ENCODE results near the gene SYT8. TPM values are rescaled to one million over a fixed set of nuclear protein-coding genes. Genes with fewer than 3 reads are reported as not detected.

Gene SYT8
- total RNA-seq, 1 donor from 2014 or later, result not detected

- Mint-ChIP-seq H3K9me3 (no peaks in the 10 kb centered on the region), H3K4me1 (ENCODE audit: low read depth) (no peaks in the 10 kb centered on the region), H3K27ac (no peak overlapping the region), H3K36me3 (ENCODE audit: low read depth) (no peaks in the 10 kb centered on the region), H3K27me3 (ENCODE audit: insufficient read depth) (no peaks in the 10 kb centered on the region), H3K4me3 (no peak overlapping the region)
- intact Hi-C loops (cut with micrococcal nuclease), result no loop called here
- no peak for DNase-seq (ENCODE audit: low spot score)
Measured at GRCh38 chr11:1822648-1823375, 12.0 kb upstream of the SYT8 start.

GRCh38 chr11:1823376-1824220 is 11.2 kb upstream of the SYT8 start:
- no peaks in the 10 kb centered on the region for H3K4me1 Mint-ChIP-seq (ENCODE audit: low read depth)

DNA sequence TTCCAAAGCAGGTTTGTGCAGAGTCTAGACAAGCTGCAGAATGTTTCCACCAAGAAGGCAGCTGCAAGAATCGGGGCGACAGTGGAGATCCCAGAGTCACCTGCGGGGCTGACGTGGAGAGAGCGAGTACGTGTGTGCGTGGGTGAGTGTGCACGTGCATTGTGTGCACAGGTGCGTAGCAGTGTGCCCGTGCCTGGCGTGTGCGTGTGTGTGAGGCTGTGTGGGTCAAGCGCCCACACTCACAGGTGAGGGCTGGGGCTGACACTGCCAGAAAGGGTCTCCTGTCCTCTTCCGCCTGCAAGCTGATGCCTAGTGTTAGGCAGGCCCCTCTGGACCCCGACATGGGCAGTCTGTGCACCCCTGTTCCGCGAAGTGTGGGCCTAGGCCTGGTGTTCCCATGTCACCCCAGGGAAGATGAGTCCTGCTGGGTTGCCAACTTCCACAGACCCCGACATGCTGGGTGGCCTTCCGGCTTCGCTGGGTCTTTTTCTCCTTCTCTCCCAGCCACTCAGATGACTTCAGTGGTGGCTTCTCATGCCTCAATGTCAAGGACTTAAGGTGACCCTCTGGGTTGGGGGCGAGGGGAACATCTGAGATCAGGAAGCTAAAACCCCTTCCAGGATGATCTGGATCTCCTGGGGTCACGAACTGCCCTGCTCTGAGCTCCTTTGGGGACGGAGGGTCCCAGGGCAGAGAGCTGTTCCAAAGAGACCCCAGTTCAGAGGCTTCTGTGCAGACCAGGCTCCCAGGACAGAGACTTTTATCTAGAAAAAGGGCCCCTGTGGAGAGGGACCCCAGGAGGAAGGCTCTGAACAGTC is 10.4 kb upstream of the SYT8 start:
- intact Hi-C loops (cut with micrococcal nuclease), result no loop called here
- no peaks in the 10 kb centered on the region for H3K27me3 Mint-ChIP-seq (ENCODE audit: insufficient read depth)
- no peak for DNase-seq (ENCODE audit: low spot score)

More at GRCh38 chr11:1823376-1824220, 11.2 kb upstream of the SYT8 start:
- intact Hi-C loops (cut with micrococcal nuclease), result no loop called here
- Mint-ChIP-seq H3K4me3 (no peak overlapping the region), H3K27me3 (ENCODE audit: insufficient read depth) (no peaks in the 10 kb centered on the region), H3K9me3 (no peaks in the 10 kb centered on the region), H3K36me3 (ENCODE audit: low read depth) (no peaks in the 10 kb centered on the region), H3K27ac (no peak overlapping the region)
- DNase-seq (ENCODE audit: low spot score), result no peak

DNA sequence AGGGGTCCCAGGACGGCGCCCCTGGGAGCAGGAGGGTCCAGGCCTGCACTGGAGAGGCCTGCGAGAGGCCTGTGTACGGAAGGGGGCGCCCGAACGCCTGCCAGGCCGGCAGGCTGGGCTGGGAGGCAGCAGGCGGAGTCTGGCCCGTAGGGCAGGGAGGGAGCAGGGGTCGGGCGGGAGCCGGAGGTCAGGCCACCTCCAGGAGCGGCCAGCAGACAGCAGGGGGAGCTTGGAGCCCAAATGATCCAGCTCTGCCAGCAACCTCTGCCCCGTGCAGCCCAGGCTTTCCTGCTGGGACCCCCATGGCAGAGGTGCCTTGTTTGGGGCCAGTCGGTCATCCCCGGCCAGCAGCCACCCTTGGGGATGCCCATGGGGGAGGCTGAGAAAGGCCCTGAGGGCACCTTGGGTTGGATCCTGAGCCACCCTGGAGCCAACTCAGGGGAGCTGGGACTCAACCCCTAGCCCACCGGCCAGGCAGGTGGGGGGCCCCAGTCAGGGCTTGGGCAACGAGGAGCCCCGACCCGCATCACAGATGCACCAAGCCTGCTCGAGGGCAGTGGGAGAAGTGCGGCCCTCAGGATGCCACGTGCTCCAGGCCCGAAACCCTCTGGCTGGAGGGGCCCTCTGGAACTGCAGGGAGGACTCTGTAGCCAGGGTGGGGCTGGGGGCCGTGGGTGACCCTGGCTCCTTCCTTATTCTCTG is 9.6 kb upstream of the SYT8 start:
- Mint-ChIP-seq H3K27me3 (ENCODE audit: insufficient read depth) (no peaks in the 10 kb centered on the region), H3K9me3 (no peaks in the 10 kb centered on the region), H3K36me3 (ENCODE audit: low read depth) (no peaks in the 10 kb centered on the region), H3K4me1 (ENCODE audit: low read depth) (no peaks in the 10 kb centered on the region), H3K27ac (no peak overlapping the region), H3K4me3 (no peak overlapping the region)
- no peak for DNase-seq (ENCODE audit: low spot score)
- intact Hi-C loops (cut with micrococcal nuclease), result no loop called here

More for the DNA sequence above, 10.4 kb upstream of the SYT8 start:
- Mint-ChIP-seq H3K4me1 (ENCODE audit: low read depth) (no peaks in the 10 kb centered on the region), H3K4me3 (no peak overlapping the region), H3K27ac (no peak overlapping the region), H3K9me3 (no peaks in the 10 kb centered on the region), H3K36me3 (ENCODE audit: low read depth) (no peaks in the 10 kb centered on the region)

GRCh38 chr11:1825785-1826451 is 8.9 kb upstream of the SYT8 start:
- Mint-ChIP-seq H3K9me3 (no peaks in the 10 kb centered on the region), H3K27ac (no peak overlapping the region), H3K36me3 (ENCODE audit: low read depth) (no peaks in the 10 kb centered on the region), H3K4me1 (ENCODE audit: low read depth) (no peaks in the 10 kb centered on the region), H3K4me3 (no peak overlapping the region), H3K27me3 (ENCODE audit: insufficient read depth) (no peaks in the 10 kb centered on the region)
- DNase-seq (ENCODE audit: low spot score), result no peak
- intact Hi-C loops (cut with micrococcal nuclease), result no loop called here

DNA sequence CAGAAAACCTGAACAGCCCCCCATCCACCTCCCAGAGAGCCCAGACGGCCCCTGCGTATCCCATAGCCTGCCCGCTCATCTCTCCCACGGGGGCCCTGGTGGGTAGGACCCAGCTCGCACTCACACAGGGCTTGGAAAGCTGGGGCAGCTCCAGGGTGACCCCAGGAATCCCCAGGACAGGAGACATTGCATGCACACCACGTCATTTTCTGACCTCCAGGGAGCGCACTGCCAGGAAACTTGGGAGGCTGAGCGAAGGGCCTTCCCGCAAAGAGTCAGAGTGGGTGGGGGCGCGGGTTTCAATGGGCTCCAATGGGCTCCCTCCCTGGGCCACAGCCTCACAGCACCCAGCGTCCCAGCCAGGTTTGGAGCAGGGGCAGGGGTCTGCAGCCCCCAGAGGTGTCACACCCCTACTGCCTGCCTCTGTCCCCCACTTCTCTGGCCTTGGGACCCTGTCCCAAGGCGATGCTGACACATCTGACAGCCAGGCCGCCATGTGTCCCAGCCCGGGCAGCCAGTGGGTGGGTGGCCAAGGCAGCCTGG is 8.2 kb upstream of the SYT8 start:
- Mint-ChIP-seq H3K27ac (no peak overlapping the region), H3K9me3 (no peaks in the 10 kb centered on the region), H3K27me3 (ENCODE audit: insufficient read depth) (no peaks in the 10 kb centered on the region), H3K4me3 (no peak overlapping the region), H3K36me3 (ENCODE audit: low read depth) (no peaks in the 10 kb centered on the region), H3K4me1 (ENCODE audit: low read depth) (no peaks in the 10 kb centered on the region)
- DNase-seq (ENCODE audit: low spot score), result no peak
- intact Hi-C loops (cut with micrococcal nuclease), result no loop called here

- no peaks in the 10 kb centered on the region for H3K27me3 Mint-ChIP-seq (ENCODE audit: insufficient read depth)
- H3K9me3 Mint-ChIP-seq, result no peaks in the 10 kb centered on the region
- H3K36me3 Mint-ChIP-seq (ENCODE audit: low read depth), result no peaks in the 10 kb centered on the region
- no peak for DNase-seq (ENCODE audit: low spot score)
- intact Hi-C loops (cut with micrococcal nuclease), result no loop called here
- no peak overlapping the region for H3K4me3 Mint-ChIP-seq
- no peak overlapping the region for H3K27ac Mint-ChIP-seq
- no peaks in the 10 kb centered on the region for H3K4me1 Mint-ChIP-seq (ENCODE audit: low read depth)
Measured at GRCh38 chr11:1827095-1827813, 7.5 kb upstream of the SYT8 start.

- Mint-ChIP-seq H3K36me3 (ENCODE audit: low read depth) (no peaks in the 10 kb centered on the region), H3K9me3 (no peaks in the 10 kb centered on the region), H3K27ac (no peak overlapping the region), H3K27me3 (ENCODE audit: insufficient read depth) (no peaks in the 10 kb centered on the region), H3K4me3 (no peak overlapping the region), H3K4me1 (ENCODE audit: low read depth) (no peaks in the 10 kb centered on the region)
- DNase-seq (ENCODE audit: low spot score), result no peak
- intact Hi-C loops (cut with micrococcal nuclease), result no loop called here
Measured at GRCh38 chr11:1827931-1828330, 6.9 kb upstream of the SYT8 start.

- intact Hi-C loops (cut with micrococcal nuclease), result no loop called here
- Mint-ChIP-seq H3K36me3 (ENCODE audit: low read depth) (no peaks in the 10 kb centered on the region), H3K4me3 (no peak overlapping the region), H3K27me3 (ENCODE audit: insufficient read depth) (no peaks in the 10 kb centered on the region), H3K27ac (no peak overlapping the region), H3K9me3 (no peaks in the 10 kb centered on the region), H3K4me1 (ENCODE audit: low read depth) (no peaks in the 10 kb centered on the region)
- DNase-seq (ENCODE audit: low spot score), result no peak
Measured at GRCh38 chr11:1828542-1828941, 6.2 kb upstream of the SYT8 start.

DNA sequence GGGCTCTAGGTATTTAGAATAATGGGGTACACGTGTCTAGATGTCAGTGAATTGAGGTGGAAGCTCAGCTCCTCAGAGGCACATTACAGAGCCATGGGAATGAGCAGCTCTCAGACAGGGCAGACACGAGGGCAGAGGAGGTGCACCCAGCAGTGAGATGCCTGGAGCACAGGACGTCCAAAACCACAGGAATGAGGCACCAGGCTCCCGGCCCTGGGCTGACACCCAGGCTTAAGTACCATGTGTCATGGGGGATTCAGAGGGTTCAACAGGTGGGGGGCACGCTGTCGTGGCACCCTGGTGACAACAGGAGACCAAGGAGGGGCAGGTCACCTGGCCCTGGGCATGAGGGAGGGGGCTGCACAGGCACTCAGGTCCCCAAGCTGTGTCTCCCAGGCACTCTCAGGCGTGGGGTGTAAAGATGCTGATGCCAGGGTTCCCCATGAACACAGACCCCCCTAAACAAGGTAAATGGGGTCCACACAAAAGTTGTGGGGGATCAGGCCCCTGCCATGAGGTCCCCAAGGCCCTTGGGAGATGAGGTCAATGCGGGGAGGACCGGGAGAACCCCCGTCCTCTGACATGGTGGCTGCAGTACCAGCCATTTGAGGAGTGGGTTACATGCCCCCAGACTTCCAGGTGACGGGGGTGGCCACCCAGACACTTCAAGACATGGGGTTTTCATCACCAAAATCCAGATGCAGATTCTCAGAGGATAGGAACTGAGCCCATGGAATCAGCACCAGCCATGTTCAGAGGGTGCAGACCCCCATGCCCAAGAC is 5.6 kb upstream of the SYT8 start:
- Mint-ChIP-seq H3K9me3 (no peaks in the 10 kb centered on the region), H3K27ac (no peak overlapping the region), H3K4me1 (ENCODE audit: low read depth) (no peaks in the 10 kb centered on the region), H3K36me3 (ENCODE audit: low read depth) (no peaks in the 10 kb centered on the region), H3K27me3 (ENCODE audit: insufficient read depth) (peaks cover 2% of the 10 kb centered on the region), H3K4me3 (no peak overlapping the region)
- intact Hi-C loops (cut with micrococcal nuclease), result no loop called here
- no peak for DNase-seq (ENCODE audit: low spot score)

DNA sequence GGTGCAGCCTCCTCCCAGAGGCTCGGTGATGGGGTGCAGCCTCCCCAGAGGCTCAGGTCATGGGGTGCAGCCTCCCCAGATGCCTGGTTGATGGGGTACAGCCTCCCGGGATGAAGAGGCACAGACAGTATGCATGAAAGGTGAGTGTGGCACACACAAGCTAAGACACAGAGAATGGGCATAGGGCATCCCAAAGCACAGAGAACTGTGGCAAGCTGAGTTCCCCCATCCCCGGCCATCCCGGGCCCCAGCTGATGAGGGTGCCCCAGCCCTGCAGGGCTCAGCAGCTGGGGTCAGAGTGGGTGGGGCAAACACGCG is 4.8 kb upstream of the SYT8 start:
- no peak for DNase-seq (ENCODE audit: low spot score)
- intact Hi-C loops (cut with micrococcal nuclease), result no loop called here
- H3K9me3 Mint-ChIP-seq, result no peaks in the 10 kb centered on the region
- H3K4me1 Mint-ChIP-seq (ENCODE audit: low read depth), result no peaks in the 10 kb centered on the region
- H3K4me3 Mint-ChIP-seq, result no peak overlapping the region
- no peak overlapping the region for H3K27ac Mint-ChIP-seq
- peaks cover 2% of the 10 kb centered on the region for H3K27me3 Mint-ChIP-seq (ENCODE audit: insufficient read depth)
- no peaks in the 10 kb centered on the region for H3K36me3 Mint-ChIP-seq (ENCODE audit: low read depth)
